Measurements from ENCODE around the gene PDE1A.

The PDE1A gene

DNA sequence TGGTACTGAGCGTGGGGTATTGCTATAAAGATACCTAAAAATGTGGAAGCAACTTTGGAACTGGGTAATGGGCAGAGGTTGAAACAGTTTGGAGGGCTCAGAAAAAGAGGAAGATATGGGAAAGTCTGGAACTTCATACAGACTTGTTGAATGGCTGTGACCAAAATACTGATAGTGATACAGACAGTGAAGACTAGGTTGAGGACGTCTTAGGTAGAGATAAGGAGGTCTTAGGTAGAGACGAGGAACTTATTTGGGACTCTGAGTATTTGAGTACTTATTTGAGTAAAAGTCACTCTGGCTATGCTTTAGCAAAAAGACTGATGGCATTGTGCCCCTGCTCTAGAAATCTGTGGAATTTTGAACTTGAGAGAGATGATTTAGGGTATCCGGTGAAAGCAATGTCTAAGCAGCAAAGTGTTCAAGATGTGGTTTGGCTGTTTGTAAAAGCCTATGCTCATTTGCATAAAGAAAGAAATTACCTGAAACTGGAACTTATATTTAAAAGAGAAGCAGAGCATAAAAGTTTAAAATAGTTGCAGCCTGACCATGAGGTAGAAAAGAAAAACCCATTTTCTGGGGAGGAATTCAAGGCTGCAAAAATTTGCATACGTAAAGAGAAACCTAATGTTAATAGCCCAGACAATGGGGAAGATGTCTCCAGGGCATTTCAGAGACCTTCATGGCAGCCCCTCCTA is 219.6 kb downstream of the PDE1A start (continued):
- TF ChIP-seq, protein P1, sequence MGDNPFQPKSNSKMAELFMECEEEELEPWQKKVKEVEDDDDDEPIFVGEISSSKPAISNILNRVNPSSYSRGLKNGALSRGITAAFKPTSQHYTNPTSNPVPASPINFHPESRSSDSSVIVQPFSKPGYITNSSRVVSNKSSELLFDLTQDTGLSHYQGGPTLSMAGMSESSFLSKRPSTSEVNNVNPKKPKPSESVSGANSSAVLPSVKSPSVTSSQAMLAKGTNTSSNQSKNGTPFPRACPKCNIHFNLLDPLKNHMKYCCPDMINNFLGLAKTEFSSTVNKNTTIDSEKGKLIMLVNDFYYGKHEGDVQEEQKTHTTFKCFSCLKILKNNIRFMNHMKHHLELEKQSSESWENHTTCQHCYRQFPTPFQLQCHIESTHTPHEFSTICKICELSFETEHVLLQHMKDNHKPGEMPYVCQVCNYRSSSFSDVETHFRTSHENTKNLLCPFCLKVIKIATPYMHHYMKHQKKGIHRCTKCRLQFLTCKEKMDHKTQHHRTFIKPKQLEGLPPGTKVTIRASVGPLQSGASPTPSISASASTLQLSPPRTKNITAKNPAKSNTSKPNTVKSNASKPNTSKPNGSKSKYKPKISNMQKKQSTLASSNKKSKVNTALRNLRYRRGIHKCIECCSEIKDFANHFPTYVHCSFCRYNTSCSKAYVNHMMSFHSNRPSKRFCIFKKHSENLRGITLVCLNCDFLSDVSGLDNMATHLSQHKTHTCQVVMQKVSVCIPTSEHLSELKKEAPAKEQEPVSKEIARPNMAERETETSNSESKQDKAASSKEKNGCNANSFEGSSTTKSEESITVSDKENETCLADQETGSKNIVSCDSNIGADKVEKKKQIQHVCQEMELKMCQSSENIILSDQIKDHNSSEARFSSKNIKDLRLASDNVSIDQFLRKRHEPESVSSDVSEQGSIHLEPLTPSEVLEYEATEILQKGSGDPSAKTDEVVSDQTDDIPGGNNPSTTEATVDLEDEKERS (tag by site-specific recombination; IDR thresholded peaks at IDR 0.05), result no peak
- TF ChIP-seq ZNF521 (tag by site-specific recombination; IDR thresholded peaks at IDR 0.05), result no peak
- TF ChIP-seq, protein P2, sequence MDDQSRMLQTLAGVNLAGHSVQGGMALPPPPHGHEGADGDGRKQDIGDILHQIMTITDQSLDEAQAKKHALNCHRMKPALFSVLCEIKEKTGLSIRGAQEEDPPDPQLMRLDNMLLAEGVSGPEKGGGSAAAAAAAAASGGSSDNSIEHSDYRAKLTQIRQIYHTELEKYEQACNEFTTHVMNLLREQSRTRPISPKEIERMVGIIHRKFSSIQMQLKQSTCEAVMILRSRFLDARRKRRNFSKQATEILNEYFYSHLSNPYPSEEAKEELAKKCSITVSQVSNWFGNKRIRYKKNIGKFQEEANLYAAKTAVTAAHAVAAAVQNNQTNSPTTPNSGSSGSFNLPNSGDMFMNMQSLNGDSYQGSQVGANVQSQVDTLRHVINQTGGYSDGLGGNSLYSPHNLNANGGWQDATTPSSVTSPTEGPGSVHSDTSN (CRISPR knock-in tag; IDR thresholded peaks at IDR 0.05), result no peak
- TF ChIP-seq ZNF707 (tag by site-specific recombination; IDR thresholded peaks at IDR 0.05), result no peak

- TF ChIP-seq EGR2 (tag by site-specific recombination; IDR thresholded peaks at IDR 0.05; ENCODE audit: low read depth), result no peak
- TF ChIP-seq ZNF785 (tag by site-specific recombination; IDR thresholded peaks at IDR 0.05), result no peak
- TF ChIP-seq ZNF549 (tag by site-specific recombination; IDR thresholded peaks at IDR 0.05), result no peak
- no peak for TF ChIP-seq SCRT2 (tag by site-specific recombination; IDR thresholded peaks at IDR 0.05)
- no peak for TF ChIP-seq ZNF658 (tag by site-specific recombination; IDR thresholded peaks at IDR 0.05)
- no peak for TF ChIP-seq ZNF416 (tag by site-specific recombination; IDR thresholded peaks at IDR 0.05)
- TF ChIP-seq ZNF112 (tag by site-specific recombination; IDR thresholded peaks at IDR 0.05), result no peak
- Histone ChIP-seq H3K9me3 (ENCODE audit: control insufficient read depth, insufficient read depth, low read depth, low read length) (no peaks in the 10 kb centered on the region), H3K36me3 (ENCODE audit: control insufficient read depth in 2 of 2, insufficient read depth in 1 of 2, low read length in 2 of 2) (no peaks in the 10 kb centered on the region), H3K4me1 (ENCODE audit: control insufficient read depth, insufficient read depth, low read length) (no peaks in the 10 kb centered on the region), H3K27ac (ENCODE audit: extremely low read depth, low read depth, low read length) (no peak overlapping the region), H3K4me3 (ENCODE audit: low read depth, low read length) (no peak overlapping the region)
- POLR2A ChIA-PET, result no interaction called here
- CTCF ChIA-PET, result no interaction called here
Observed at GRCh38 chr2:182197529-182197928, 229.3 kb downstream of the PDE1A start.

- Histone ChIP-seq H3K4me3 (ENCODE audit: low read depth, low read length) (no peak overlapping the region), H3K36me3 (ENCODE audit: control insufficient read depth in 2 of 2, insufficient read depth in 1 of 2, low read length in 2 of 2) (no peaks in the 10 kb centered on the region), H3K27ac (ENCODE audit: extremely low read depth, low read depth, low read length) (no peak overlapping the region), H3K9me3 (ENCODE audit: control insufficient read depth, insufficient read depth, low read depth, low read length) (no peaks in the 10 kb centered on the region), H3K4me1 (ENCODE audit: control insufficient read depth, insufficient read depth, low read length) (no peaks in the 10 kb centered on the region)
- TF ChIP-seq YY2 (tag by site-specific recombination; IDR thresholded peaks at IDR 0.05), result no peak
- ChIA-PET CTCF (no interaction called here), POLR2A (no interaction called here)
Observed at GRCh38 chr2:182193291-182193690, 233.5 kb downstream of the PDE1A start.

DNA sequence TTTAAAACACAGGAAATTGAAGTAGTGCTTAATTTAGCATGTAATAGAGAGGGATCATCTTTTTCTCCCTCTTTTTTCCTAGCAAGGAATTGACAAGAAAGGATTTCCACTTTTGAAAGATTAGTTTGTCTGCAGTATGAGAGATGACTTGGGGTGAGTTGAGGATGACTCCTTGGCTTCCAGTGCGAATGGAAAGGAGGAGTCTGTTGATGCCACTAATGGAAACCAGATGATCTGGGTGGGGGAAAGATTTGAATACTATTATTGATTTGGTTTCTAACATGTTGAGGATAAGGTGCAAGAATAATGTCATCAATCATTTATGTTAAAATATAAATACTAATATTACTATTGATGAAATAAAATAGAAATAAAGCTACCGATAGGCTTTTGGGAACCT is 235.8 kb downstream of the PDE1A start:
- no peak for TF ChIP-seq REPIN1 (tag by site-specific recombination; IDR thresholded peaks at IDR 0.05; ENCODE audit: low read depth)
- TF ChIP-seq ZNF514 (tag by site-specific recombination; IDR thresholded peaks at IDR 0.05), result no peak
- CTCF ChIA-PET, result interaction anchor here (0.7 to 7.0 kb wide), 3 partner anchors 187 to 457 kb away, joined by 3 to 106 read pairs (median 4); no protein-coding TSS in a partner anchor
- POLR2A ChIA-PET, result no interaction called here

More for the DNA sequence above, 235.8 kb downstream of the PDE1A start:
- Histone ChIP-seq H3K27ac (ENCODE audit: extremely low read depth, low read depth, low read length) (no peak overlapping the region), H3K4me3 (ENCODE audit: low read depth, low read length) (no peak overlapping the region), H3K9me3 (ENCODE audit: control insufficient read depth, insufficient read depth, low read depth, low read length) (no peaks in the 10 kb centered on the region), H3K4me1 (ENCODE audit: control insufficient read depth, insufficient read depth, low read length) (no peaks in the 10 kb centered on the region), H3K36me3 (ENCODE audit: control insufficient read depth in 2 of 2, insufficient read depth in 1 of 2, low read length in 2 of 2) (no peaks in the 10 kb centered on the region)
